Uterus (tissue), 2 donors: ENCODE data around the gene TSPAN9.

ENCODE experiments used
- POLR2A ChIP-seq, 2 donors: fragments of 450-650 bp; IDR thresholded peaks; one replicate each; pipeline ENCODE4 v1.6.1; 2016; ENCODE audit warnings: antibody characterized with exemption in 2 of 2, mild to moderate bottlenecking in 1 of 2, moderate library complexity in 1 of 2
- TF ChIP-seq, protein P1 (sequence below), 4 experiments: fragments of 200-600 bp in 2 of 4; fragments of 450-650 bp in 2 of 4; sonication (generic) in 2 of 4; IDR thresholded peaks; one replicate each; pipeline ENCODE4 v1.5.1; 2016 to 2019; ENCODE audit warnings: antibody characterized with exemption in 4 of 4, mild to moderate bottlenecking in 2 of 4, moderate library complexity in 1 of 4

DNA sequence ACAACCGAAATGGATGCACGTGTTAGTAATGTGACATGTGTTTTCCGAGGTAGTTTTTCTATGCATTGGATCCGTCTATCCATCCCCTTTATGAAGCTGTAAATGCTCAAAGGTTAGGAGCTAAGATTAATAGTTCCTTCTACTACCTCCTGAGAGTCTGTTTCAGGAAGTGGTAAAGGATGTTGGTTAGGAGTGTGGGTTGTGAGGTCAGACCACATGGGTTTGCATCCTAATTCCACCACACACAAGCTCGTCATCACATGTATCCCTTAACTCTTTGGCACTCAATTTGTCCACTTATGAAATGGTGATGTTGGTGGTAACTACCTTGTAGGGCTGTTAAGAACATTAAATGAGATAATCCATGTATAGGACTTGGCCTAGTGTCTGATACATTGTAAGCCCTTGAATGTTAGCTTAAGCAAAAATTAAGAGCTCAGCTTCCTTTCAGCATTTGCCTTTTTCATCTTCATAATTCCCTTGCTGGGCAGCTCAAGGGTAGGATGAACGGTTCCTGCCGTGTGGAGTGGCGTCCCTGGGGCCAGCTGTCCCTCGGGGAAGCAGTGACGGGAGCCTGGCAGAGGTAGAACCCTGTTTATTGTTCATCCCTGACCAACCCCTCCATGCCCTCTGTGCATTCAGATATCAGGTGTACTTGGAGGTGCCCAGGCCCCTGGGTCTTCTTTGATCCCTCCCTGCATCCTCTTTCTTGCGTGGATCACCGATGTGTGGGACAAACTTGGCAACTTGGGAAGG, 52.3 kb downstream of the TSPAN9 start:
- TF ChIP-seq, protein P1, sequence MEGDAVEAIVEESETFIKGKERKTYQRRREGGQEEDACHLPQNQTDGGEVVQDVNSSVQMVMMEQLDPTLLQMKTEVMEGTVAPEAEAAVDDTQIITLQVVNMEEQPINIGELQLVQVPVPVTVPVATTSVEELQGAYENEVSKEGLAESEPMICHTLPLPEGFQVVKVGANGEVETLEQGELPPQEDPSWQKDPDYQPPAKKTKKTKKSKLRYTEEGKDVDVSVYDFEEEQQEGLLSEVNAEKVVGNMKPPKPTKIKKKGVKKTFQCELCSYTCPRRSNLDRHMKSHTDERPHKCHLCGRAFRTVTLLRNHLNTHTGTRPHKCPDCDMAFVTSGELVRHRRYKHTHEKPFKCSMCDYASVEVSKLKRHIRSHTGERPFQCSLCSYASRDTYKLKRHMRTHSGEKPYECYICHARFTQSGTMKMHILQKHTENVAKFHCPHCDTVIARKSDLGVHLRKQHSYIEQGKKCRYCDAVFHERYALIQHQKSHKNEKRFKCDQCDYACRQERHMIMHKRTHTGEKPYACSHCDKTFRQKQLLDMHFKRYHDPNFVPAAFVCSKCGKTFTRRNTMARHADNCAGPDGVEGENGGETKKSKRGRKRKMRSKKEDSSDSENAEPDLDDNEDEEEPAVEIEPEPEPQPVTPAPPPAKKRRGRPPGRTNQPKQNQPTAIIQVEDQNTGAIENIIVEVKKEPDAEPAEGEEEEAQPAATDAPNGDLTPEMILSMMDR (IDR thresholded peaks at IDR 0.05) = no peak
- TF ChIP-seq POLR2A (IDR thresholded peaks at IDR 0.05) = no peak
